SK-N-SH (cell line): ENCODE measurements around the gene MBTPS1. TPM values are rescaled to one million over a fixed set of nuclear protein-coding genes. Genes with fewer than 3 reads are reported as not detected.

Experiments
- CTCF ChIA-PET: fragments of 300-600, 350-600 bp; formaldehyde crosslinking; extraction: SDS; loops from one replicate; lab custom pipeline; 2021; lab: Yijun Ruan, JAX
- POLR2A ChIA-PET: fragments of 350-600 bp; sonication (Branson Sonifier 250); formaldehyde crosslinking; extraction: SDS; loops from one replicate; lab custom pipeline; 2020; ENCODE audit warnings: antibody characterized with exemption, inconsistent platforms; lab: Yijun Ruan, JAX
- DNase-seq: peaks from one replicate; pipeline ENCODE4 v3.0.0; 2012
- H2AFZ ChIP-seq: fragments of 200-600 bp; sonication (generic); 2 replicates; pipeline ENCODE4 v1.8.1; 2016; ENCODE audit warnings: antibody characterized with exemption, mild to moderate bottlenecking, low read depth
- H3F3A ChIP-seq: fragments of 200-600 bp; sonication (generic); replicated peaks from 2 replicates; pipeline ENCODE3; 2016; ENCODE audit warnings: antibody characterized with exemption, mild to moderate bottlenecking; ENCODE audit not compliant: insufficient read depth
- H3K27ac ChIP-seq, 2 experiments: fragments of 200-500 bp in 1 of 2; fragments of 200-600 bp in 1 of 2; sonication (Bioruptor generic) in 1 of 2; sonication (generic), shearing (Covaris generic) in 1 of 2; 2 replicates each; pipeline versions ENCODE4 v1.5.1 to v1.6.1; 2014 to 2016; ENCODE audit warnings: low read depth in 2 of 2, inconsistent platforms in 1 of 2, low read length in 1 of 2, mild to moderate bottlenecking in 1 of 2, mixed read lengths in 1 of 2
- H3K27me3 ChIP-seq: fragments of 200-600 bp; sonication (generic), shearing (Covaris generic); 2 replicates; pipeline ENCODE4 v1.6.1; 2016; ENCODE audit warnings: mixed run types; ENCODE audit not compliant: insufficient read depth
- H3K36me3 ChIP-seq, 2 experiments: fragments of 200-500 bp in 1 of 2; fragments of 200-600 bp in 1 of 2; sonication (Bioruptor generic) in 1 of 2; sonication (generic) in 1 of 2; replicated peaks in 1 of 2; 2 replicates each; pipeline versions ENCODE3 to v1.5.1; 2014 to 2016; ENCODE audit warnings: low read length in 1 of 2, mild to moderate bottlenecking in 1 of 2; ENCODE audit not compliant: insufficient read depth in 2 of 2, control insufficient read depth in 1 of 2
- H3K4me1 ChIP-seq, 2 experiments: fragments of 200-500 bp in 1 of 2; fragments of 200-600 bp in 1 of 2; sonication (Bioruptor generic) in 1 of 2; sonication (generic), shearing (Covaris generic) in 1 of 2; 2 replicates each; pipeline versions ENCODE4 v1.5.1 to v1.6.1; 2014 to 2016; ENCODE audit warnings: low read depth in 1 of 2, low read length in 1 of 2, mixed run types in 1 of 2; ENCODE audit not compliant: insufficient read depth in 2 of 2, control insufficient read depth in 1 of 2
- H3K4me2 ChIP-seq: fragments of 200-600 bp; sonication (generic), shearing (Covaris generic); 2 replicates; pipeline ENCODE4 v1.6.1; 2017; ENCODE audit warnings: mixed run types
- H3K4me3 ChIP-seq, 2 experiments: fragments of 200-500 bp in 1 of 2; fragments of 200-600 bp in 1 of 2; sonication (Bioruptor generic) in 1 of 2; sonication (generic), shearing (Covaris generic) in 1 of 2; 2 replicates each; pipeline versions ENCODE4 v1.5.1 to v1.8.1; 2014 to 2016; ENCODE audit warnings: low read depth in 2 of 2, inconsistent platforms in 1 of 2, low read length in 1 of 2, mild to moderate bottlenecking in 1 of 2, mixed read lengths in 1 of 2, moderate library complexity in 1 of 2
- H3K79me2 ChIP-seq: fragments of 200-600 bp; sonication (generic); 2 replicates; pipeline ENCODE4 v1.8.1; 2017; ENCODE audit warnings: mild to moderate bottlenecking; ENCODE audit not compliant: insufficient read depth
- H3K9ac ChIP-seq: fragments of 200-600 bp; sonication (generic); 2 replicates; pipeline ENCODE4 v1.6.1; 2017; ENCODE audit warnings: mixed run types
- H3K9me2 ChIP-seq: fragments of 200-600 bp; sonication (generic); 2 replicates; pipeline ENCODE4 v1.6.1; 2017; ENCODE audit warnings: mixed run types
- H3K9me3 ChIP-seq: fragments of 200-600 bp; sonication (generic); 2 replicates; pipeline ENCODE4 v1.6.1; 2017; ENCODE audit warnings: mixed run types, mild to moderate bottlenecking, moderate library complexity
- H4K20me1 ChIP-seq: fragments of 200-600 bp; sonication (generic); 2 replicates; pipeline ENCODE4 v1.6.1; 2017; ENCODE audit warnings: mild to moderate bottlenecking, mixed run types; ENCODE audit not compliant: insufficient read depth
- ELF1 ChIP-seq: IDR thresholded peaks from 2 replicates; pipeline ENCODE4 v1.4.0; 2012
- FOSL2 ChIP-seq: IDR thresholded peaks from 2 replicates; pipeline ENCODE4 v1.4.0; 2012; ENCODE audit warnings: low read depth, mild to moderate bottlenecking, moderate library complexity, borderline replicate concordance
- GABPA ChIP-seq: IDR thresholded peaks from 2 replicates; pipeline ENCODE4 v1.4.0; 2012; ENCODE audit warnings: low read depth, mild to moderate bottlenecking
- JUND ChIP-seq: IDR thresholded peaks from 2 replicates; pipeline ENCODE4 v1.4.0; 2012
- MEF2A ChIP-seq: IDR thresholded peaks from 2 replicates; pipeline ENCODE4 v1.4.0; 2012; ENCODE audit warnings: low read depth, borderline replicate concordance
- MXI1 ChIP-seq: IDR thresholded peaks from 2 replicates; pipeline ENCODE4 v1.6.1; 2012; ENCODE audit warnings: mild to moderate bottlenecking, low read depth, low read length, improper control_type of control experiment
- NFIC ChIP-seq: IDR thresholded peaks from 2 replicates; pipeline ENCODE4 v1.4.0; 2012; ENCODE audit warnings: borderline replicate concordance
- NRF1 ChIP-seq: IDR thresholded peaks from 2 replicates; pipeline ENCODE4 v1.6.1; 2012; ENCODE audit warnings: low read depth, mild to moderate bottlenecking, low read length
- RAD21 ChIP-seq: IDR thresholded peaks from 2 replicates; pipeline ENCODE4 v1.6.1; 2012; ENCODE audit warnings: mild to moderate bottlenecking, low read length
- RFX5 ChIP-seq: IDR thresholded peaks from 2 replicates; pipeline ENCODE4 v1.6.1; 2012; ENCODE audit warnings: mild to moderate bottlenecking, improper control_type of control experiment, low read length
- RXRA ChIP-seq: IDR thresholded peaks from 2 replicates; pipeline ENCODE4 v1.4.0; 2012; ENCODE audit warnings: low read depth, mild to moderate bottlenecking, borderline replicate concordance
- SIN3A ChIP-seq: IDR thresholded peaks from 2 replicates; pipeline ENCODE4 v1.6.1; 2012; ENCODE audit warnings: low read depth, mild to moderate bottlenecking, low read length, moderate library complexity, borderline replicate concordance
- SMC3 ChIP-seq: IDR thresholded peaks from 2 replicates; pipeline ENCODE4 v1.6.1; 2012; ENCODE audit warnings: low read depth, low read length, improper control_type of control experiment
- TAF1 ChIP-seq: IDR thresholded peaks from 2 replicates; pipeline ENCODE4 v1.6.1; 2012; ENCODE audit warnings: low read depth, mild to moderate bottlenecking, low read length, moderate library complexity, borderline replicate concordance
- TEAD4 ChIP-seq: IDR thresholded peaks from 2 replicates; pipeline ENCODE4 v1.4.0; 2012; ENCODE audit warnings: mild to moderate bottlenecking, borderline replicate concordance; ENCODE audit not compliant: insufficient read depth
- YY1 ChIP-seq: IDR thresholded peaks from 2 replicates; pipeline ENCODE4 v1.4.0; 2012; ENCODE audit warnings: low read depth, mild to moderate bottlenecking
- WGBS: methylation state at CpG from one replicate; pipeline ENCODE4 v1.1.6; 2017; ENCODE audit warnings: low lambda C conversion rate; 5-methylcytosine and 5-hydroxymethylcytosine counted together
- polyA plus RNA-seq, 3 experiments: library from polyadenylated mRNA; depleted of rRNA; stranded (reverse); fragments of >200 nt; gene quantifications; 2 replicates each; pipeline ENCODE4 v1.2.3, GENCODE V29; 2012
- TF ChIP-seq, protein P1 (sequence below): IDR thresholded peaks from 2 replicates; pipeline ENCODE4; 2012
- TF ChIP-seq, protein P2 (sequence below): fragments of 150-350 bp; IDR thresholded peaks from 2 replicates; pipeline ENCODE4 v1.6.1; 2016; ENCODE audit warnings: mild to moderate bottlenecking, low read depth, low read length
- TF ChIP-seq, protein P3 (sequence below): fragments of 150-350 bp; IDR thresholded peaks from 2 replicates; pipeline ENCODE4 v1.6.1; 2017; ENCODE audit warnings: antibody characterized with exemption, low read length, low read depth, borderline replicate concordance
- TF ChIP-seq, protein P4 (sequence below): IDR thresholded peaks from 2 replicates; pipeline ENCODE4 v1.4.0; 2012; ENCODE audit warnings: low read depth

Gene MBTPS1
- polyA plus RNA-seq, 1 of the 3 experiments (the other 2 are of a cell fraction), result 84.9 TPM

DNA sequence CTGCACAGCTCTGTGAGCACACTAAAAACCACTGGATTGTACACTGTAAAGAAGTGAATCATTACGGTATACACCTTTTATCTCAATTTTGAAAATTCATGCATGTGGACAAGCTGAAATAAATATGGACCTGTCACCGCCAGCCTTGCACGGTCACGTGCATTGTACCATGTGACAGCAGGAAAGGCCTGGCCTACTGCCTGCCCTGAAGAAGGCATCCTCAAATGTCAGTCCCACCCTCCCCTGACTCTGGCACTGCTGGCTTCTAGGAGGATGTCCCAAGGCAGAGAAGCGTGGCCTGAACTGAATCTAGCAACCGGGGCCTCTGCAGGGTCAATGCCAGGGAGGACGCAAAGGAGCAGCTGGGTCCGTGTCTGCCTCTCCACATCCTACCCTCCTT lies 108.8 kb downstream of the MBTPS1 start:
- WGBS, result 83% methylated on average over 8 of the region's 8 CpGs
- H4K20me1 ChIP-seq, result no peaks in the 10 kb centered on the region

DNA sequence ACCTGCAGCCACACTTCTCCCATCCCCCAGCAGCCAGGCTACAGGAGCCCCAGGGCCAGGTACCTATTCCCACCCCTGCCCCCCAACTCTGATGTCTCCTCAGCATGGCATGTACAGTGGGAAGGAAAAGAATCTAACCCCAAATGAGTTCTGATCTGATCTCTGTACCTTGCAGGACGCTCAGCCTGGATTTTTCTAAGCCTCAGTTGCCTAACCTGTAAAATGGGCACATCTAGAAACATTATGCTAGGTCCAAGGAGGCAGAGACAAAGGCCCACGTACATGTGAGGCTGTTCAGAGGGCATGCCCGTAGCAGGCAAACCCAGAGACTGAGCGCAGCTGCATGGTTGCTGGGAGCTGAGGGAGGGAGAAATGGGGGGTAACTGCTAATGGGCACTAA lies 109.2 kb downstream of the MBTPS1 start:
- Histone ChIP-seq H2AFZ (no peak overlapping the region), H3K4me1 (no peaks in the 10 kb centered on the region), H3K9me2 (no peaks in the 10 kb centered on the region), H3K79me2 (no peaks in the 10 kb centered on the region), H3K9ac (no peak overlapping the region), H3K4me2 (no peak overlapping the region), H4K20me1 (no peaks in the 10 kb centered on the region), H3K9me3 (no peaks in the 10 kb centered on the region), H3K27ac (no peak overlapping the region), H3K27me3 (peaks cover 11% of the 10 kb centered on the region; the same call in 1 of the 2 replicates), H3F3A (no peaks in the 10 kb centered on the region), H3K36me3 (no peaks in the 10 kb centered on the region), H3K4me3 (no peak overlapping the region)
- ChIA-PET CTCF (no interaction called here), POLR2A (no interaction called here)
- 30% methylated on average over 4 of the region's 4 CpGs for WGBS
- no peak for TF ChIP-seq FOSL2
- TF ChIP-seq, protein P1, sequence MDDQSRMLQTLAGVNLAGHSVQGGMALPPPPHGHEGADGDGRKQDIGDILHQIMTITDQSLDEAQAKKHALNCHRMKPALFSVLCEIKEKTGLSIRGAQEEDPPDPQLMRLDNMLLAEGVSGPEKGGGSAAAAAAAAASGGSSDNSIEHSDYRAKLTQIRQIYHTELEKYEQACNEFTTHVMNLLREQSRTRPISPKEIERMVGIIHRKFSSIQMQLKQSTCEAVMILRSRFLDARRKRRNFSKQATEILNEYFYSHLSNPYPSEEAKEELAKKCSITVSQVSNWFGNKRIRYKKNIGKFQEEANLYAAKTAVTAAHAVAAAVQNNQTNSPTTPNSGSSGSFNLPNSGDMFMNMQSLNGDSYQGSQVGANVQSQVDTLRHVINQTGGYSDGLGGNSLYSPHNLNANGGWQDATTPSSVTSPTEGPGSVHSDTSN, result no peak
- no peak for TF ChIP-seq TAF1
- DNase-seq, result no peak

More for the DNA sequence above, 108.8 kb downstream of the MBTPS1 start:
- DNase-seq, result no peak
- no peaks in the 10 kb centered on the region for H3K4me1 ChIP-seq
- no peak overlapping the region for H3K4me3 ChIP-seq
- no peak overlapping the region for H3K9ac ChIP-seq
- H3K27ac ChIP-seq, result no peak overlapping the region
- no peak overlapping the region for H2AFZ ChIP-seq
- H3K9me2 ChIP-seq, result no peaks in the 10 kb centered on the region
- ChIA-PET CTCF (interaction anchor here (0.7 kb wide), 1 partner anchor 80 kb away, joined by 3 read pairs; no protein-coding TSS in a partner anchor), POLR2A (no interaction called here)
- H3K27me3 ChIP-seq, result peaks cover 11% of the 10 kb centered on the region; the same call in 1 of the 2 replicates
- H3K4me2 ChIP-seq, result no peak overlapping the region
- no peaks in the 10 kb centered on the region for H3K36me3 ChIP-seq
- TF ChIP-seq RXRA (no peak), TAF1 (no peak), MXI1 (no peak), NRF1 (no peak), NFIC (no peak), JUND (no peak), RAD21 (no peak), GABPA (no peak), YY1 (no peak), SIN3A (no peak), SMC3 (no peak), MEF2A (no peak), TEAD4 (no peak), FOSL2 (no peak), RFX5 (no peak), ELF1 (no peak)
- TF ChIP-seq, protein P2, sequence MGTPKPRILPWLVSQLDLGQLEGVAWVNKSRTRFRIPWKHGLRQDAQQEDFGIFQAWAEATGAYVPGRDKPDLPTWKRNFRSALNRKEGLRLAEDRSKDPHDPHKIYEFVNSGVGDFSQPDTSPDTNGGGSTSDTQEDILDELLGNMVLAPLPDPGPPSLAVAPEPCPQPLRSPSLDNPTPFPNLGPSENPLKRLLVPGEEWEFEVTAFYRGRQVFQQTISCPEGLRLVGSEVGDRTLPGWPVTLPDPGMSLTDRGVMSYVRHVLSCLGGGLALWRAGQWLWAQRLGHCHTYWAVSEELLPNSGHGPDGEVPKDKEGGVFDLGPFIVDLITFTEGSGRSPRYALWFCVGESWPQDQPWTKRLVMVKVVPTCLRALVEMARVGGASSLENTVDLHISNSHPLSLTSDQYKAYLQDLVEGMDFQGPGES, result no peak
- TF ChIP-seq, protein P3, sequence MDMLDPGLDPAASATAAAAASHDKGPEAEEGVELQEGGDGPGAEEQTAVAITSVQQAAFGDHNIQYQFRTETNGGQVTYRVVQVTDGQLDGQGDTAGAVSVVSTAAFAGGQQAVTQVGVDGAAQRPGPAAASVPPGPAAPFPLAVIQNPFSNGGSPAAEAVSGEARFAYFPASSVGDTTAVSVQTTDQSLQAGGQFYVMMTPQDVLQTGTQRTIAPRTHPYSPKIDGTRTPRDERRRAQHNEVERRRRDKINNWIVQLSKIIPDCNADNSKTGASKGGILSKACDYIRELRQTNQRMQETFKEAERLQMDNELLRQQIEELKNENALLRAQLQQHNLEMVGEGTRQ, result no peak
- TF ChIP-seq, protein P4, sequence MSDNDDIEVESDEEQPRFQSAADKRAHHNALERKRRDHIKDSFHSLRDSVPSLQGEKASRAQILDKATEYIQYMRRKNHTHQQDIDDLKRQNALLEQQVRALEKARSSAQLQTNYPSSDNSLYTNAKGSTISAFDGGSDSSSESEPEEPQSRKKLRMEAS, result no peak
- TF ChIP-seq, all 33 proteins: peak for 0
- Histone ChIP-seq H3F3A (no peaks in the 10 kb centered on the region), H3K9me3 (no peaks in the 10 kb centered on the region), H3K79me2 (no peaks in the 10 kb centered on the region)
